CD4-positive, alpha-beta T cell treated with Interleukin-4 for 1 hour (primary cell): ENCODE measurements around the gene PIP4K2A.
"Not testable (repeated sequence)": the region's sequence is repeated elsewhere in the genome, so short reads cannot be mapped to it uniquely, and the experiment has no call there.

Source experiments
- DNase-seq, 2 donors: peaks; one replicate each; pipeline ENCODE4 v3.0.0-alpha.2; 2020 to 2022

PIP4K2A gene

DNA sequence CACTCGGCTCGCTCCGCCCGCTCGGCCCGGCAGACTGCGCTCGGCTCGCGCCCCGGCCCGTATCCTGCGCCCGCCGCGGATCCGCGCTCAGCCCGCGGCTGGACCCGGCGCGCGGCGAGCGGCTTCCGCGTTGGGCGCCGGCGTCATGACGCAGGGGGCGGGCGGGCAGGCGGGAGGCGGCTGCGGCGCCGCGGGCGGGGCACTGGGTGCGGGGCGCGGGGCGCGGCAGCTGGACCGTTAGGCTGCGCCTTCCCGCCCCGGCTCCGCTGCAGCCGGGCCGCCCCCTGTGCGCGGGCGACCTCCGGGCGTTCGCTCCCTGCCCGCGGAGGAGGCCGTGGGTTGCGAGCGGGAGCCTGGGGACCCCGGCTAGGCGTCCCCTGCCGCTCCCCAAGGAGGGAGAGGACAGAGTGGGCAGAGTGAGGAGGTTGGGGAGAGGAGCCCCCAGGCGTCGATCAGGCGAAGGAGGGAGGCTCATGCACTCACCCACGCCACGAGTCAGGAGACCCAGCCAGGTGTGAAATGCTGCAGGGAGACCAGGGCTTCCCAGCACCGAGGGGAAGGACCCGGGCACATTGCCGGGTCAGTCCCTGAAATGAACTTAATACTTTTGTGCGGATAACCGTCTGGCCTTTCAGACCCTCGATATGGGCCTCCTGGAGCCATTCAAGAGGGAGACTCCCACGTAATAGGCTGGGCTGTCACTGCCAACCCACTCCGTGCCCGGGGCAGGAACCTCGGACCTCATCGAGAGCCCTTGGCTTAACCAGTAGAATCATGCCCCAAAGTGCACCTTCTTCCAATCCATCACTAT, at the start of gene PIP4K2A:
Gene PIP4K2A, minus strand, starts transcription at position 100 of the 811 bp plus-strand sequence. CDS start 252 bp downstream, outside the sequence.
- peak; percentile 69 to 74 for DNase-seq

DNA sequence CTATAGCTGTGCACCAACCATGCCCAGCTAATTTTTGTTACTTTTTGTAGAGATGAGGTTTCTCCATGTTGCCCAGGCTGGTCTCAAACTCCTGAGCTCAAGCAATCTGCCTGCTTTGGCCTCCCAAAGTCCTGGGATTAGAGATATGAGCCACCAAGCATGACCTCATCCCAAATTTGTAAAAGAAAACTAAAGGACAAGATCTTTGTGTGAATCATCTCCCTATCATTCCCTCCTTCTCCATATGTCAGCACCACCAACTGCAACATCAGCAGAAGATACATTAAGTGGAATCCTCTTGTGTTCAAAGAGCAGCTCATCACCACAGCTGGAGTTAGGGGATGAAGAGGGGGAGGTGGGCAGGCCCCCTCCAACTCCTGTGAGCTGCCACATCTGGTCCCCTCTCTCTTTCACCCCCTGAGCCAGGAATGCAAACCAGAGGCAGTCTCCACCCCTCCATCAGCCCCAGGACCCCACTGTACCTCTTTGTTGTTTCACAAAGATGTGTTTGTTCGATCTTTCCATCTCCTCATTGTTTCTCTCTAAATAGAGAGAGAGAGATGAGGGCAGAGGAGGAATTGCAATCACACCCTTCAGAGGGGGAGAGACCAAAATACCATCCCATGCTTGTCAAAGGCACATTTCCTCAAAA, 47.3 kb upstream of the PIP4K2A start:
- DNase-seq: no peak

DNA sequence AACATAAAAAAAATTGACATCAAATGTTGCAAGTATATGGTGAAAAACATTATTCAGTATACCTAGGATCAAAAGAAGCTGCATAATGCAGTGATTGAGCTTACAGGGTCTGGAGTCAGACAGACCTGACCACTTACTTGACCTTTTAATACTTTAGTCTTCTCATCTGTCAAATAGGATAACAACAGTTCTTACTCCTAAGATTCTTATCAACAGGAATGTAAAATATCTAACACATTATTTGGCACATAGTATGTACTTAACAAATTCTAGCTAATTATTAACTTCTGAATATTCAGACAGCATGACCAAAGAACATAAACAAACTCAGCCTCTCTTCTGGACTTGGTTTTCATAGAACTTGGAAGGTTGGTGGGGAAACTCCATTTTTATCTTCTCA, 45.6 kb upstream of the PIP4K2A start:
- no peak for DNase-seq

DNA sequence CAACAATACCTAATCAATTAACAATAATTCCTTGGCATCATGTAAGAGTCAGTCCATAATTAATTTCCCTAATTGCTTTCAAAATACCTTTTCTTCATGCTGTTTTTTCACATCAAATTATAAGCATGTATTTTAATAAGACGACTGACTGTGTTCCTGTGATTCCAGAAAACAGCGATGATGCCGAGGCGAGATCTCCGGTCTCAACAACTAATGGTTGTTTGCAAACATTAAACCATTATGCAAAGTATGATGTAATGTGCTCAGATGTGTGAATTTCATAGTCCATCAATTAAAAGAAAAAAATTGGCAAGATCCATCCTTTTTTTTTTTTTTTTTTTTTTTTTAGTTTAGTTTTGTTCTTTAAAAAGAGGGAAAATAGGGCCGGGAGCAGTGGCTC, 44.5 kb upstream of the PIP4K2A start:
- no peak for DNase-seq

DNA sequence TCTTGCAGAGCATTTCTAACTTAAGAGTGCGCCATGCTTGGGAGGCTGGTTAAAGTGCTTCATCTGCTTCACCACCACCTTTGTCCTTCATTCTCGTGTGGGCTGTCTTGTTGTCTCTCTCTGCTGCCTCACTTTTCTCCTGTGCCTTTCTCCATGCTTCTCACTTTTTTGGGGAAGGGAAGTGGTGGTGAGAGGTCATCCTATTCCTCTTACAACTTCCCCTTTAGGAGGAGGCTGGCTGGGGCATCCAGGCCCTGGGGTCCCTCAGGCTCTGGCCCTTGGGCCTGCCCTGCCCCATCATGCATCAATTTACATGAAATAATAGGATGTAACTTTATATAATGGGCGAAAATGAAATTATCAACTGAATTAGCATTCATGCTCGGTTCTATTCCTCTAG, 39.9 kb upstream of the PIP4K2A start:
- no peak for DNase-seq

DNA sequence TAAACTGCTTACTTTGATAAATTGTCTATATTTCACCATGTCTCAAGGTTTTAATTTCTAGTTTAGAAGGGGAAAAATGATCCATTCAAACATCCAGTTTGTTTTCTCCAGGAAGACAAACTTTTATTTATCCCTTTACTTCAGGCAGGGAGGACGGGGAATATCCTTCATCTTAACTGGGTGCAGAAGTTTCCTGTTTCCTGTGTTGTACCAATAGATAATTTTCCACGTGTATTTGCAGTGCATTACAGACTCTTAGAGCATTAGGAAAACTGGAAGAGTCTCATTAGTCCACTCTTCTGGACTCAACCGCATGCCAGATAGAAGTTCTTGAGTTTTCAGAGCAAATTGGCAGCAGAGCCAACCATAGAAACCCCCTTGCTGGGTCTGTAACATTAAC, 39.4 kb upstream of the PIP4K2A start:
- DNase-seq: no peak

DNA sequence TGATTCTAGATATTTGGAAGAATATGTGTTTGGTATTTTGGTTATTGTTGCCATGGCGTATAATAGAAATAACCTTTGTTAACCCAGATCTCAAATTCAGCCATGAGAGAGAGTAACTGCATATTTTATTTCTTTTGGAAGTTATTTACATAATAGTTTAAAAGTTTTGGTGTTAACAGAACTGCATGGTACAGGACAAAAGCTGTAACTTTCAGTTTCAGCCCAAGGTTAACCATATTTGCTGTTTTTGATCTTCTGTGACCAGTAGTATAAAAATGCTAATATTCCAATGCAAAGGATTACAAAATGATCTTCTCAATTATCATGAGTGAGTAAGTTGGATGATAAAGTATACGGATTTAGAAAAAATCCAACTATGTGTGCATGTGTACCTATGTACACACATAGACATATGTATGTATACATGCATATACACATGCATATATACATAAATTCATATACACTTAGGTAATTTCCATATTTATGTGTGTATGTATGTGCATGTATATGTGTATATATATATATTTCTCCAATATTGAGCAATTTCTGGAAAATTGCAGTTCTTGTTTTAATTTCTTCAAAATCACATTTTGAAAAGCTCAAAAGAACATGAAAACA, 38.0 kb upstream of the PIP4K2A start:
- DNase-seq: no peak

DNA sequence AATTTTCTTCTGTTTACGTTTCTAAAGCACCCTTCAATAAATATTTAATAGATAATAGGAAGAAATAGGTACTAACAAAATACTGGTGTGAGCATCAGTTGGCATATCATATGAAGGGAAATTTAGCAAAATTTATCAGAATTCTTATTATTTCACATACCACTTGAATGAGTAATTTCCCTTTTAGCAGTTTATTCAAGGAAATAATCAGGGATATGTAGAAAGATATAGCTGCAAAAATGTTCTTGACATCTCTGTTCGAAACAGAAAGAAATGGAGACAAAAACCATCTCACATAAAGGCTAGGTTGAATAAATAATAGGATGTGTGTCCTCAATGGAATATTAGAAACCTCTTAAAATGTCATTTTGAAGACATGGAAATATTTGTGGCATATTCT, 35.8 kb upstream of the PIP4K2A start:
- DNase-seq: no peak

DNA sequence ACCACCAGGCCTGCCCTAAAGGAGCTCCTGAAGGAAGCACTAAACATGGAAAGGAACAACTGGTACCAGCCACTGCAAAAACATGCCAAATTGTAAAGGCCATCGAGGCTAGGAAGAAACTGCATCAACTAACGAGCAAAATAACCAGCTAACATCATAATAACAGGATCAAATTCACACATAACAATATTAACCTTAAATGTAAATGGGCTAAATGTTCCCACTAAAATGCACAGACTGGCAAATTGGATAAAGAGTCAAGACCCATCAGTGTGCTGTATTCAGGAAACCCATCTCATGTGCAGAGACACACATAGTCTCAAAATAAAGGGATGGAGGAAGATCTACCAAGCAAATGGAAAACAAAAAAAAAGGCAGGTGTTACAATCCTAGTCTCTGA, 30.5 kb upstream of the PIP4K2A start:
- DNase-seq: not testable (repeated sequence)

DNA sequence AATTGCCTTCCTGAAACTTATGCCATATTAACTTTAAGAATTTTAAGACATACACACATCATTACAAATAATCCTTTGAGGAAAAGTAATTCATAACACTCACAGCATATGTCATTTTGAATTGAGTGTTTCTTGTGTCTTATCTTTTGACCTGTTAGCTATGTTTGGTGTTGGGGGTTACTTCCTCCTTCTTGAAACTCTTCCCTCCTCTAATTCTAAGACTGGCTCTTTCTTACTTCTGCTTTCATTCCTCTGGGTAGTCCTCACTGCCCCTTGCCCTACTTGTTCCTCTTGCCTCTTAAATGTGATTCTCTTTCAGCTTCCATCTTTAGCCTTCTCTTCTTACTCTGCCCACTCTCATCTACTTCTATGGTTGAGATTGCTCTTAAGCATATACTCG, 28.3 kb upstream of the PIP4K2A start:
- DNase-seq: no peak

DNA sequence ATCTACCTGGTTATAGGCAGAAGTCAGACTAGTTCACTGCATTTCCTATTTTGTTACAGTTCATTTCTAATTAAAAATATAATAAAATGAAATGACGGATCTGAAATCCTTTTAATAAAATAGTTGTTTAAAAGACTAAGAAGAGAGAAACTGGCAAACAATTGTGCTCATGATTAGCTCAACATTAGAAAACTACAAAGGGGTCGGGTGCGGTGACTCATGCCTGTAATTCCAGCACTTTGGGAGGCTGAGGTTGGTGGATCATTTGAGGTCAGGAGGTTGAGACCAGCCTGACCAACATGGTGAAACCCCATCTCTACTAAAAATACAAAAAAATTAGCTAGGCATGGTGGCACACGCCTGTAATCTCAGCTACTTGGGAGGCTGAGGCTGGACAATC, 27.3 kb upstream of the PIP4K2A start:
- not testable (repeated sequence) for DNase-seq

DNA sequence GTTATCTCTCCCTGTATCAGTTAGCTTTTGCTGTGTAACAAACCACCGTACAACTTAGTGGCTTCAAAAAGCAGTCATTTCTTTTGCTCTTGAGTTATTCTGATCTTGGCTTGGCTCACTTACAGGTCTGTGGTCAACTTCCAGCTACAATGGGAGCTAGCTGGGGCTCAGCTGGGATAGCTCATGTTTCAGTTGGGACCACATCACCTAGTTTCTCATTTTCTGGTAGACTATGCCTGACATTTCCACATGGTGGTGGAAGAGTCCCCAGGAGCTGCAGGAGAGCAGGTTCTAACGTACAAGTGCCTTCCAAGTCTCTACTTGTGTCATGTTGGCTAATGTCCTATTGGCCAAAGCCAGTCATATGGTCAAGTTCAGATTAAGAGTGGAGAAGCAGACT, 25.8 kb upstream of the PIP4K2A start:
- DNase-seq: no peak

DNA sequence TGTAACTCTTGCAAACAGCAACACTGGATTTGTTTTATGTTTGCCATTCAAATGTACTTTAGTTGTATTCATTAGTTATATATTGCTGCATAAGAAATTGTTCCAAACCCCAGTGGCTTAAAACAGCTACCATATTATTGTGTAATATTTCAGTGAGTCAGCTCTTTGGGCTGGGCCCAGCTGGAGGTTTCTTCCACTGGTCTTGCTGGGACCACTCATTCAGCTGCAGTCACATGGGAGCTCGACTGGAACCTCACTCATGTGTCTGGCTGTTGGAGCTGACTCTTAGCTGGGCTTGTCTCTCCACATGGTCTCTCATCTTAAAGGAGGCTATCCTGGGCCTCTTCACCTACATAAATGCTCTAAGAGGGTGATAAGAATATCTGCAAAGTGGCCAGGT, 23.2 kb upstream of the PIP4K2A start:
- peak in 1 of 2 donors; percentile 19 for DNase-seq

DNA sequence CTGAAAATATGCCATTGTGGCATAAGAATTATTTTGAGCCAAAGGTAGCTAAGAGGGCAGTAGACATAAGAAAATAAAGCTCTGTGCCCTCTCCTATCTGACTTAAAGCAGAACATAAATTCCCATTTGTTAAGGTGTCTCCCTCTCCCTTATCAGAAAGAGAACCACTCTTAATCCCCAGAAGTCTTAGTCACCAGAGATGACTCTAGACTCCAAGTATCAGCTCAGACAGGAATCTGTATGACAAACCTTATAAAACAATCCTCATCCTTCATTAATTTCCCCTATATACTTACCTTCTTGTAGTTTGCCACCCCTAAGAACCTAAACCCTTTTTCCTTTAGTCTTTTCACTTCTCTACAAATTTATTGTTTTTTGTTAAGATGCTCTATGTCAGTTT, 21.8 kb upstream of the PIP4K2A start:
- DNase-seq: no peak

DNA sequence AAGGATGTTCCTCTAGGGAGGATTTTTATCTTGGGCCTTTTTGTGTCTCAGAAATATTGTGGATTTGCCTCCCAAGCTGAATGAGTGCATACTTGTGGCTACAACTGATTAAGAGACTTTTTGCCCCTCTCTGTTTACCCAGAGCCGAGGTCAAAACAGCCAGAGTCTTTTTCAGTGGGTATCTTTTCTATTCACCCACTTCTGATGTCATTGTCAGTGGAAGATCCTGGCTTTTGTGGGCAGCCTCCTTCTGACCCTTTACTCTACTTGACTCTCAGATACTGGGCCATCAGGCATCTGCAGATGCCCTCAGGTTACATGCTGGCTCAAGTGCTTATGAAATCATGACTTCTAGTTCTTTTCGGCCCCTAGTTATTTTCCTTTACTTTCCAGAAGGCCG, 19.6 kb upstream of the PIP4K2A start:
- no peak for DNase-seq

DNA sequence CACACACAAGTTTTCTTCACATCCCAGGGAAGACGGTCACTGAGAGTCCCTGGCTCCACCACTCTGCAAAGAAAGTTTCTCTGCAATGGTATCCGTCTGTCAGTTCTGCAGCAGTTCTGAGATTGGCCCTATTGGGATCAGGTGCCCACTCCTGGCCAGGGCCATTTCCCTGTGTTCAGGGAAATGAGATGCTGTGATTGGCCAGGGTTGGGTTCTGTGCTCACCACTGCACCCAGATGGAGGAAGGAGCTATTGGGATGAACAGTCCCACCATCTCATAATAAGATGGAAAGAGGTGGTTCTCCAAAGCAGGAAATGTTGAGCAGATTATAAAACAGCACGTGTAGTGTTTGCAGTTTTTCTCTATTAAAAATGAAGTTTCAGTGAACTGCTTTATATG, 13.3 kb upstream of the PIP4K2A start:
- DNase-seq: no peak

DNA sequence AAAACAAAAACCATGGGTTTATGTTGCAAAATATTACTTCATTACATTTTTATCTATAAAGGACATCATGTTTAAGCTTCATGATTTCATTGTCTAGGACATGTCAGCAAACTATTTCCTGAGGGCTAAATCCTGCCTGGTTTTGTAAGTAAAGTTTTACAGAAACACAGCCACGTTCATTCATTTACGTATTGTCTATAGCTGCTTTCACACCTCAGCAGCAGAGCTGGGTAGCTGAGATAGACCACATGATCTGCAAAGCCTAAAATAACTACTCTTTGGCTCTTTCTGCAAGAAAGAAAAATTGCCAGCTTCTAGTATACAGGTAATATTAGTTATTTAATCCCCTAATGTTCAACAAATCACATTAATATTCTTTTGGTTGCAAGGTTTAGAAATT, 12.7 kb upstream of the PIP4K2A start:
- DNase-seq: no peak

DNA sequence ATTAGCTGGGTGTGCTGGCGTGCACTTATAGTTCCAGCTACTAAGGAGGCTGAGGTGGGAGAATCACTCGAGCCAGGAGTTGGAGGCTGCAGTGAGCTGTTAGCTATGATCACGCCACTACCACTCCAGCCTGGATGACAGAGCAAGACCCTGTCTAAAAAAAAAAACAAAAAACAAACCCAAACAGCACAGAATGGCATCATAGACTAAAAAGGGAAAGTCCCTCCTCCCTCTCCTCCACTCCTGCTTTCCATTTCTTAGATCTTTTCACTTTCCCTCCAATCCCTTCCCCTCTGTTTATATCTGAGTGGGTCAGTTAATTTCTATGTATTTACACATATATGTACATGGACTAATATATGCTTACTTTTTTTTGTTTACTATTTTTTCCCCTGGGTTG, 10.4 kb upstream of the PIP4K2A start:
- no peak for DNase-seq

DNA sequence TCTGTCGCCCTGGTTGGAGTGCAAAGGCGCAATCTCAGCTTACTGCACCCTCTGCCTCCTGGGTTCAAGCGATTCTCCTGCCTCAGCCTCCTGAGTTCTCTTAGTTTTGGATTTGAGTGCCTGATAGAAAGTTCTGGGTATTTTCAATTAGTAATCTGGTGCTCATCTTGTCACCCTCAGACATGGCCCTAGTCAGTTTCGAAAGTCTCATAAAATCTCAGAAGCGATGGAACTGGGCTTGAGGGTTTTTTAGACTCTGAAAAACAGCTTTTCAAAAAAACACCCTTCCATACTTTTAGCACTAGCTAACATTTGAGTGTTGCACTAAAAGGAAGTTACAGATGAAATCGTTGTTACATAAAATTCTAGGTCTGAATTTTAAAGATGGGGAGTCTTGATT, 9.4 kb upstream of the PIP4K2A start:
- DNase-seq: no peak

DNA sequence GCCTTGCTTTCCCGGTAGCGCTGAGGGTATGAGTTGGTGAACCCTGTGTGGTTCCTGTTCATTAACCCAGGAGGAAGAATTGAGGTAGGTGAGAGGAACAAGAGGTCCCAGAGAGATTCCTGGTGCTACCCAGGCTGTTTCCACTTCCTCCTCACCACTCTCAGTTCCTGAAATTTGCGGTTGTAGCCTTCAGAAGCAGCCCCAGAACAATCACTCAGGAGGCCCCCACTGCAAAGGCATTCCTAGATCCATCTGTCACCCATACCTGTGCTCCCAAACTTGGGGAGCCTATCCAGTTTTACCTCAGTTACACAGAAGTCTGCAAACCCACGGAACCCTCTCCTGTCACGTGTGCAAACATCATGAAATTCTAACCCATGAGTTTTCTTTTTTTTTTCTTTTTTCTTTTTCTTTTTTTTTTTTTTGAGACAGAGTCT, 9.0 kb upstream of the PIP4K2A start:
- peak in 1 of 2 donors; percentile 48 for DNase-seq

DNA sequence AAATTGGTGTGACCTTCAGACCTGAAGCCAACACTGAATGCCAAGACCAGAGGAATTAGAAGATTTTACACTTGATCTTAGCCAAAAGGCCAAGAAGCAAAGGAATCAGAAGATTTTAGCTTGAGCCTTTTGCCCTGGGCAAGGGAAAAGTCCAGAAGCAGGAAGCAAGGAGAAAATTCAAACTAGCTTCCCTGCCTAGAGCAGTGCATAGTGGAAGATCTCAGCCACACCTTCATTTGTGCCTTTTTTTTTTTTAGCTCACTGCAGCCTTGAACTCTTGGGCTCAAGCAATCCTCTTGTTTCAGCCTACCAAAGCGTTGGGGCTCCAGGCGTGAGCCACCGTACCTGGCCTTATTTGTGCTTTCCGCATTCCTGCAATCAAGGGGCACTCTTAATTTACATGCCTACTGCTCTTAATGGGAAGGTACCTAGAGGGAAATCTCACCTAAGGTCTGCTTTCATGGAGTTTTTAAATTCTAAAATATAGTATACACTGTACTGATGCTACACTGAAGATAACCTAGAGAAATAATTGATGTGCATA, 8.3 kb upstream of the PIP4K2A start:
- no peak for DNase-seq

DNA sequence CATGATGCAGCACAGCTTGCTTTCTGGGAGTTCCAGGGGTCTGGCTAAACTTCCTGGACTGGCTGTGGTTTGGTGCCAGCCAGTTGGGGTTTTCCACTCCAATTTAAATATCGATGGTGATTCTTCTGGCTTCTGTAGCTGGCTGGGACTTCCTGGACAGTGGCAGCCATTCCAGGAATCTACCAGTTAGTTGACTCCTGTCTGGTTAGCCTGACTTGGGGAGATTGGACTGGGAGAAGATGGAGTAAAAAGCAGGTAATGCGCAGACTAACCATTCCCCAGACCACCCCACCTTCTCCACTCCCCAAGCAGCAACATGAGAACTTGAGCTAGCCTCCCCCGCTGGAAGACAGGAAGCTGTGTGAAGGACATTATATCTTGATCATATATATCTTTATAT, 6.3 kb upstream of the PIP4K2A start:
- DNase-seq: no peak

DNA sequence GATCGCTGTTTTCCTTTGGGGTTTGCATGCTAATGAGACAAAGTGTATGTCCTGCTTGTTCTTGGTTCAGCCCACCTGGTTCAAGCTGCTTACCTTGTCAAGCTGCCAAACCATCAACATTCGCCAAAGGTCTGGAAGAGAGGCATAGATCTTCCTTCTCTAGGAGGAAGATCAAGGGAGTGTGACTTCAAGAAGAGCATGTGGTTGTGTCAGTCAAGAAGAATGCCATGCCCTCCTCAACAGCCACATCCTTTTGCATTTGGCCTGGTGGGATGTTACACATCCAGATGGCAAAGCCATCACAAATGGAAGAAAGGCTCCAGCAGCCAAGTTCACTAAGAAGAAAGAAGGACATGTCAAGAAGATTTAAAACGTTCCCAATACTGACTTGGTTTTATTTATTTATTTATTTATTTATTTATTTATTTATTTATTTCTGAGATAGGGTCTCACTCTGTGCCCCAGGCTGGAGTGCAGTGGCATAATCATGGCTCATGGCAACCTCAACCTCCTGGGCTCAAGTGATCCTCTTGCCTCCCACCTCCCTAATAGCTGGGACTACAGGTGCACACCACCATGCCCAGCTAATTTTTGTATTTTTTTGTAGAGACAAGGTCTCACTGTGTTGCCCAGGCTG, 5.1 kb upstream of the PIP4K2A start:
- DNase-seq: no peak
